Measurements from ENCODE around the gene GALNT17.

- TF ChIP-seq CTCF (IDR thresholded peaks at IDR 0.05; ENCODE audit: low read length) (no peak), EZH2phosphoT487 (IDR thresholded peaks at IDR 0.05; ENCODE audit: low read length) (no peak), EZH2 (optimal IDR thresholded peaks at IDR 0.05; ENCODE audit: low read depth, low read length) (no peak)
Observed at GRCh38 chr7:71148098-71148497, 16.2 kb downstream of the GALNT17 start.
